GM18868 (cell line): ENCODE data around the gene UGT2B10.

Experiments
- ATAC-seq: cut with Tn5 transposase; IDR thresholded peaks from one replicate; pipeline ENCODE4 v1.9.1; 2021; ENCODE audit warnings: mild to moderate bottlenecking, moderate library complexity; ENCODE audit not compliant: unreplicated experiment

UGT2B10 gene

GRCh38 chr4:68869274-68869773 is 53.5 kb downstream of the UGT2B10 start:
- ATAC-seq = no peak

- no peak for ATAC-seq
Measured at GRCh38 chr4:68871809-68872642, 56.2 kb downstream of the UGT2B10 start.

DNA sequence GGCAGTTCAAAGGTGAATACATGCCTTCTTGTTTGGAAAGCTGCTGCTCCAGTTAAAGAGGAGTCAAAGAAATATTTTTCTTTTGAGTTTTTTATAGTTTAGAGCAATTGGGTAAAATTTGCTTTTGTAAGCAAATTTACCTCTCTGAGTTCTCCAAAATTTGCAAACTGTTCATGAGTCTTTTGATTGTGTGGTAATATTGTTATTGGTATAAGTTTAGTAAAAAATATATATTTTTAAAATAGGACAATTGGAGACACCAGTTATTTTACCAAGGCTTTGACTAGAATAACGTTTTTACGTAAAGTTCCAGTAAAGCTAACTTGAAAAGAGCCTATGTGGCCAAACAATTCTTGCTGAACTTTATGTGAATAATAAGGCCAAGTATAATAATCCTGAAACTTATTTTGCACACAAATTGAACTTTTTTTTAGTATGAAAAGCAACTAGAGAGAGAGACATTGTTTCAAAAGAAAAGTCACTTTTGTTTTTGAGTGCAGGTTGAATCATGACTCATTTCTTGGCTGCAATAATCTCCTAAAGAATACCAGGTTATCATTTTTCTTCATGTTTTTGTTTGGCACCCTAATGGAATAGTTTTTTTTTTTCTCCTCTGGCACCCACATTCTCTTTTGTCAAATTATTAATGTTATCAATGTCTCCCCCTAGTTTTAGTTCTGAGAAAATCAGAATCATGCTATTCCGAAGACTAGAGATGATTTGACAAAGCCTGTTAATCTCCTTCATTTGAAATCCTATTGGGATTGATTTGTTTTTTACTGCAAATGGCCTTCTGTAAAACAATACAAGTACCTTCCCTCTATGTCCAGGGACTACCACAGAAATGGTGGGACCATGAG is 57.1 kb downstream of the UGT2B10 start:
- no peak for ATAC-seq

DNA sequence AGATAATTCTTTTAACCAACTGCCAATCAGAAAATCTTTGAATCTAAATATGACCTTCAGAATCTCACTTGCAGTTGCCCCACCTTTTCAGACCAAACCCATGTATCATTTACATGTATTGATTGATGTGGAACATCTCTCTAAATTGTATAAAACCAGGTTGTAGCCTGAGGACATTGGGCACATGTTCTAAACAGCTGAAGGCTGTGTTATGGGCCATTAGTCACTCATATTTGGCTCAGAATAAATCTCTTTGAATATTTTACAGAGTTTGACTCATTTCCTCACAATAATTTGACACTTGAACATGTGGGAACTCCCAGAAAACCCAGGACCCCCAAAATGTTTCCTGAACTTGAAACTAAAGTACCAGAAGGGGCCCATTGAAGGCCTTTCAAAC is 58.7 kb downstream of the UGT2B10 start:
- no peak for ATAC-seq

DNA sequence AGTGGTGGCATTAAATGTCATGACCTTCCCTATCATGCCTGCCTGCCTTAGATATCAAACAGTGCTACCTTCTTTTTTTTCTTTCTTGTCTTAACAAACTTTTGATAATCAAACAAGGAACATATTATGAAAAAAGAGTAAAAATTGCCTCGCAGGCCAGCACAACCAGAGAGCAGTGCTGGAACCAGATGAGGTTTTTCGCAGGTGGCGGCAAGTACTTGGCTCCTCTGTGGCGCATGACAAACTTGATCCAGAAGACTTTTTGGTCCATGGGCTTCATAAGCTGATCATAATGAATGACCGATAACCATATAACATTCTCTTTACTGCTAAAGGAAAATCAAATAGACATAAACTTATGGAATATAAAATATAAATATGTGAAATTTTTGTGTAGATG is 61.8 kb downstream of the UGT2B10 start:
- no peak for ATAC-seq

DNA sequence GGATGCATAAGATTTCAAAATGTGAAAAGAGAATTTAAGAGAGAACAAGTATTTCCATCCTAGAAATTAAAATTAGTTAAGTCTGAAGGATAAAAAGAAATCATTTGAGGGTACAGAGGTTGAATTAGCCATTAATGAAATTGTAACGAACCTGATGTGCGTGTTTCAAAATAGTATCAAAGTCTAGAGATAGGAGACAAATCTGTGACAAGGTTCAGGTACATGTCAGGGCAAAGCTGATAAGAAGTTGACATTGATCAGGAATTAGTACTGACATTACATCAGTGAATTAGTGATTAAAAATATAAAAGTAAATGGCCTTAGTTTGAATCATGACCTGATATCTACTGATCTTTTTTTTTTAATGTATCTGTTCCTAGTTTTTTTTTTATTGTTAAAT is 62.3 kb downstream of the UGT2B10 start:
- ATAC-seq = no peak
